ENCODE measurements around the gene FBH1.

DNA sequence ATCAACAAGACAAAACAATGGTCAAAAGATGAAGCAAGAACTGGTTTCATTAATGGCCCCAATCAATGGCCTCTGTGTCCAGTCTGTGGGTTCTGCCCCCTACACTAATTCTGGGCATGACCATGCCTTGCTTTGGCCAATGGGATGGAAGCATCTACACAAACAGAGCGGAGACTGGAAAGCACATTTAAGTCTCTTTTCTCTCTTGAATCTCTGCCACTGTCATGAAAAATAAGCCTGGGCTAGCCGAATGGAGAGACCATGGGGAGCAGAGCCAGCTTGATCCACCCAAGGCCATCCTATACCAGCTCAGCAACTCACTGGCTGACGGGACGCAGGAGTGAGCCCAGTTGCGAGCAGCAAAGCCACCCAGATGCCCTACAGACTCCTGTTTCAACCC, 31.2 kb upstream of the FBH1 start:
- TF ChIP-seq, protein P1, sequence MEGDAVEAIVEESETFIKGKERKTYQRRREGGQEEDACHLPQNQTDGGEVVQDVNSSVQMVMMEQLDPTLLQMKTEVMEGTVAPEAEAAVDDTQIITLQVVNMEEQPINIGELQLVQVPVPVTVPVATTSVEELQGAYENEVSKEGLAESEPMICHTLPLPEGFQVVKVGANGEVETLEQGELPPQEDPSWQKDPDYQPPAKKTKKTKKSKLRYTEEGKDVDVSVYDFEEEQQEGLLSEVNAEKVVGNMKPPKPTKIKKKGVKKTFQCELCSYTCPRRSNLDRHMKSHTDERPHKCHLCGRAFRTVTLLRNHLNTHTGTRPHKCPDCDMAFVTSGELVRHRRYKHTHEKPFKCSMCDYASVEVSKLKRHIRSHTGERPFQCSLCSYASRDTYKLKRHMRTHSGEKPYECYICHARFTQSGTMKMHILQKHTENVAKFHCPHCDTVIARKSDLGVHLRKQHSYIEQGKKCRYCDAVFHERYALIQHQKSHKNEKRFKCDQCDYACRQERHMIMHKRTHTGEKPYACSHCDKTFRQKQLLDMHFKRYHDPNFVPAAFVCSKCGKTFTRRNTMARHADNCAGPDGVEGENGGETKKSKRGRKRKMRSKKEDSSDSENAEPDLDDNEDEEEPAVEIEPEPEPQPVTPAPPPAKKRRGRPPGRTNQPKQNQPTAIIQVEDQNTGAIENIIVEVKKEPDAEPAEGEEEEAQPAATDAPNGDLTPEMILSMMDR (IDR thresholded peaks at IDR 0.05; ENCODE audit: poor library complexity, severe bottlenecking): no peak
- TF ChIP-seq SMC3 (conservative IDR thresholded peaks at IDR 0.05; ENCODE audit: poor library complexity): no peak
- TF ChIP-seq EZH2 (IDR thresholded peaks at IDR 0.05; ENCODE audit: borderline replicate concordance, insufficient read depth, low read length, poor library complexity, severe bottlenecking): no peak

Data from neural cell (in vitro differentiated cells).